Neural cell (in vitro differentiated cells): ENCODE data around the gene RFX2.

Experiments used
- CTCF ChIP-seq: fragments of 450-650 bp; IDR thresholded peaks from 2 replicates; pipeline ENCODE4 v1.5.1; 2014; ENCODE audit warnings: antibody characterized with exemption, mild to moderate bottlenecking, moderate library complexity; ENCODE audit not compliant: poor library complexity, severe bottlenecking
- EZH2 ChIP-seq: fragments of 200-600, 300-800 bp; shearing (Covaris generic), sonication (generic); IDR thresholded peaks from 2 replicates; pipeline ENCODE4 v1.6.1; 2014; ENCODE audit warnings: antibody characterized with exemption, low read length, borderline replicate concordance, mild to moderate bottlenecking; ENCODE audit not compliant: insufficient read depth, poor library complexity, severe bottlenecking
- MXI1 ChIP-seq: fragments of 450-650 bp; conservative IDR thresholded peaks from 2 replicates; pipeline ENCODE4 v1.6.1; 2014; ENCODE audit warnings: antibody characterized with exemption, mild to moderate bottlenecking; ENCODE audit not compliant: poor library complexity, severe bottlenecking
- POLR2AphosphoS5 ChIP-seq: IDR thresholded peaks from 2 replicates; pipeline ENCODE4 v1.6.1; 2012
- TAF1 ChIP-seq: IDR thresholded peaks from 2 replicates; pipeline ENCODE4 v1.6.1; 2012; ENCODE audit warnings: low read depth

- TF ChIP-seq CTCF (no peak), EZH2 (no peak), TAF1 (no peak), POLR2AphosphoS5 (no peak), MXI1 (no peak)
Observed at GRCh38 chr19:6099599-6099998, 10.7 kb downstream of the RFX2 start.
